ENCODE measurements around the gene ABHD5. TPM values are rescaled to one million over a fixed set of nuclear protein-coding genes. Genes with fewer than 3 reads are reported as not detected.
A peak's percentile ranks its signal among the peaks of the same experiment; 100 is the strongest.

The ABHD5 gene
- total RNA-seq, 1 donor, result 37.6 TPM

GRCh38 chr3:43723121-43723734 is 32.5 kb downstream of the ABHD5 start:
- peak overlapping the region; percentile 99 for H3K27ac ChIP-seq (ENCODE audit: low read depth, low read length)
- H2AFZ ChIP-seq (ENCODE audit: low read length), result peak overlapping the region; percentile 51
- H3K27me3 ChIP-seq (ENCODE audit: insufficient read depth, low read length), result no peaks in the 10 kb centered on the region
- peaks cover 44% of the 10 kb centered on the region for H3K4me1 ChIP-seq (ENCODE audit: insufficient read depth, low read length)
- H4K20me1 ChIP-seq (ENCODE audit: insufficient read depth, low read length), result no peaks in the 10 kb centered on the region
- peak; percentile 18 for DNase-seq (ENCODE audit: insufficient read length, low spot score, missing footprints)
- no peak for TF ChIP-seq CTCF (IDR thresholded peaks at IDR 0.05; ENCODE audit: extremely low read depth, low read depth, low read length)
- H3K4me3 ChIP-seq (ENCODE audit: insufficient read depth, low read length), result no peak overlapping the region
- H3K79me2 ChIP-seq (ENCODE audit: insufficient read depth, low read length), result no peaks in the 10 kb centered on the region
- no peaks in the 10 kb centered on the region for H3K9me3 ChIP-seq (ENCODE audit: low read depth, low read length)
- peaks cover 4% of the 10 kb centered on the region for H3K36me3 ChIP-seq (ENCODE audit: insufficient read depth, low read length)
- H3K4me2 ChIP-seq (ENCODE audit: insufficient read depth, low read length), result peak overlapping the region; percentile 58

GRCh38 chr3:43726521-43726920 is 35.8 kb downstream of the ABHD5 start:
- H3K27ac ChIP-seq (ENCODE audit: low read depth, low read length), result peak overlapping the region; percentile 93
- peak; percentile 32 for DNase-seq (ENCODE audit: insufficient read length, low spot score, missing footprints)
- H3K27me3 ChIP-seq (ENCODE audit: insufficient read depth, low read length), result no peaks in the 10 kb centered on the region
- no peaks in the 10 kb centered on the region for H3K9me3 ChIP-seq (ENCODE audit: low read depth, low read length)
- H3K79me2 ChIP-seq (ENCODE audit: insufficient read depth, low read length), result no peaks in the 10 kb centered on the region
- H3K4me1 ChIP-seq (ENCODE audit: insufficient read depth, low read length), result peaks cover 62% of the 10 kb centered on the region
- no peak overlapping the region for H3K4me3 ChIP-seq (ENCODE audit: insufficient read depth, low read length)
- no peaks in the 10 kb centered on the region for H4K20me1 ChIP-seq (ENCODE audit: insufficient read depth, low read length)
- H2AFZ ChIP-seq (ENCODE audit: low read length), result no peak overlapping the region
- H3K4me2 ChIP-seq (ENCODE audit: insufficient read depth, low read length), result peak overlapping the region; percentile 37
- peaks cover 4% of the 10 kb centered on the region for H3K36me3 ChIP-seq (ENCODE audit: insufficient read depth, low read length)
- no peak for TF ChIP-seq CTCF (IDR thresholded peaks at IDR 0.05; ENCODE audit: extremely low read depth, low read depth, low read length)

GRCh38 chr3:43727930-43728329 is 37.2 kb downstream of the ABHD5 start:
- H4K20me1 ChIP-seq (ENCODE audit: insufficient read depth, low read length), result no peaks in the 10 kb centered on the region
- peak overlapping the region; percentile 50 for H3K4me2 ChIP-seq (ENCODE audit: insufficient read depth, low read length)
- peaks cover 4% of the 10 kb centered on the region for H3K36me3 ChIP-seq (ENCODE audit: insufficient read depth, low read length)
- H2AFZ ChIP-seq (ENCODE audit: low read length), result no peak overlapping the region
- no peak for TF ChIP-seq CTCF (IDR thresholded peaks at IDR 0.05; ENCODE audit: extremely low read depth, low read depth, low read length)
- H3K27me3 ChIP-seq (ENCODE audit: insufficient read depth, low read length), result no peaks in the 10 kb centered on the region
- peak overlapping the region; percentile 93 for H3K27ac ChIP-seq (ENCODE audit: low read depth, low read length)
- H3K4me3 ChIP-seq (ENCODE audit: insufficient read depth, low read length), result no peak overlapping the region
- peak; percentile 77 for DNase-seq (ENCODE audit: insufficient read length, low spot score, missing footprints)
- H3K79me2 ChIP-seq (ENCODE audit: insufficient read depth, low read length), result no peaks in the 10 kb centered on the region
- no peaks in the 10 kb centered on the region for H3K9me3 ChIP-seq (ENCODE audit: low read depth, low read length)
- H3K4me1 ChIP-seq (ENCODE audit: insufficient read depth, low read length), result peaks cover 54% of the 10 kb centered on the region

GRCh38 chr3:43728476-43728875 is 37.7 kb downstream of the ABHD5 start:
- H3K27me3 ChIP-seq (ENCODE audit: insufficient read depth, low read length), result no peaks in the 10 kb centered on the region
- no peaks in the 10 kb centered on the region for H3K79me2 ChIP-seq (ENCODE audit: insufficient read depth, low read length)
- H2AFZ ChIP-seq (ENCODE audit: low read length), result peak overlapping the region; percentile 20
- H3K36me3 ChIP-seq (ENCODE audit: insufficient read depth, low read length), result peaks cover 4% of the 10 kb centered on the region
- TF ChIP-seq CTCF (IDR thresholded peaks at IDR 0.05; ENCODE audit: extremely low read depth, low read depth, low read length), result no peak
- no peaks in the 10 kb centered on the region for H4K20me1 ChIP-seq (ENCODE audit: insufficient read depth, low read length)
- no peak for DNase-seq (ENCODE audit: insufficient read length, low spot score, missing footprints)
- peak overlapping the region; percentile 93 for H3K27ac ChIP-seq (ENCODE audit: low read depth, low read length)
- peak overlapping the region; percentile 50 for H3K4me2 ChIP-seq (ENCODE audit: insufficient read depth, low read length)
- peaks cover 55% of the 10 kb centered on the region for H3K4me1 ChIP-seq (ENCODE audit: insufficient read depth, low read length)
- H3K9me3 ChIP-seq (ENCODE audit: low read depth, low read length), result no peaks in the 10 kb centered on the region
- H3K4me3 ChIP-seq (ENCODE audit: insufficient read depth, low read length), result no peak overlapping the region

All from osteoblast (primary cell).